NCI-H345 treated with DMSO at 0.1 percent for 48 hours (cell line): ENCODE data around the gene CDC6.
"Not testable (repeated sequence)": the region's sequence is repeated elsewhere in the genome, so short reads cannot be mapped to it uniquely, and the experiment has no call there.

Experiments
- DNase-seq: peaks from one replicate; lab custom pipeline; 2025; ENCODE audit not compliant: unreplicated experiment; lab: John Stamatoyannopoulos, UW

Gene CDC6

DNA sequence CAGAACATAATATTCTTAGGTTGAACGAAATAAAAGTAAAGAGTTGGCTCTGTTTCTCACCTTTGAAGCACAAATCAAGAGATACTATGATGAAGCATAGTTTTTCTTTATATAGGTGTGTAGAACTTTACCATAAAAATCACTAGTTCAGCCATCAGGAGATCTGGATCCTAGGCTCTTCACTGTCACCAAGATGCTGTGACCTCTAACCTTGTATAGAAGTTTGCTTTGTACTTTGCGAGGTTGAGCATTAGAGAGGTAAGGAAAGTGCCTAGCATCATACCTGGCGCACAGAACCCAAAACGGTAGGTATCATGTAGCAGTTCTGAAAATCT lies 553 bp upstream of the CDC6 start:
- DNase-seq = no peak

DNA sequence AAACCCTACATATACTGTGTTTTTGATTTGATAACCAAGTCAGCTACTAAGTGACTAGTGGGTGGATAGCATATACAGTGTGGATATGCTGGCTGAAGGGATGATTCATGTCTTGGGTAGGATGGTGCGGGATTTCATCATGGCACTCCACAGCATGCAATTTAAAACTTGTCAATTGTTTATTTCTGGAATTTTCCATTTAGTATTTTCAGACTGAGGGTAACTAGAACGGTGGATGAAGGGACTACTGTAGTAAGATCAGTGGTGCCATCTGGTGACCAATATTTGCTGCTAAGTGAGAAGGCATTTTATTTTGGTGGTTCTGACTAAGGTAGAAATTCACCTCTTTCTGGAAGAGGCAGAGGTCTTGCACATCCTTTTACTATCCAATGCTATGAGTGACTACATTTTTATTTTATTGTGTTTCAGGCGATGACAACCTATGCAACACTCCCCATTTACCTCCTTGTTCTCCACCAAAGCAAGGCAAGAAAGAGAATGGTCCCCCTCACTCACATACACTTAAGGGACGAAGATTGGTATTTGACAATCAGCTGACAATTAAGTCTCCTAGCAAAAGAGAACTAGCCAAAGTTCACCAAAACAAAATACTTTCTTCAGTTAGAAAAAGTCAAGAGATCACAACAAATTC lies 3.1 kb downstream of the CDC6 start:
- no peak for DNase-seq

DNA sequence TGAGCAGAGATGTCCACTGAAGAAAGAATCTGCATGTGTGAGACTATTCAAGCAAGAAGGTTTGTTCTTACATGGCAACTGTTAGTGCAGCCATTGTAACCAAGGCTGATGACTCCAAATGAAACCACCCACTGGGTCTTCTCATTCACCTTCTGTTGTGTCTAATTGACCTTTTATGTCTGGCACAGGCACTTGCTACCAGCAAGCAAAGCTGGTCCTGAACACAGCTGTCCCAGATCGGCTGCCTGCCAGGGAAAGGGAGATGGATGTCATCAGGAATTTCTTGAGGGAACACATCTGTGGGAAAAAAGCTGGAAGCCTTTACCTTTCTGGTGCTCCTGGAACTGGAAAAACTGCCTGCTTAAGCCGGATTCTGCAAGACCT lies 3.6 kb downstream of the CDC6 start:
- no peak for DNase-seq

DNA sequence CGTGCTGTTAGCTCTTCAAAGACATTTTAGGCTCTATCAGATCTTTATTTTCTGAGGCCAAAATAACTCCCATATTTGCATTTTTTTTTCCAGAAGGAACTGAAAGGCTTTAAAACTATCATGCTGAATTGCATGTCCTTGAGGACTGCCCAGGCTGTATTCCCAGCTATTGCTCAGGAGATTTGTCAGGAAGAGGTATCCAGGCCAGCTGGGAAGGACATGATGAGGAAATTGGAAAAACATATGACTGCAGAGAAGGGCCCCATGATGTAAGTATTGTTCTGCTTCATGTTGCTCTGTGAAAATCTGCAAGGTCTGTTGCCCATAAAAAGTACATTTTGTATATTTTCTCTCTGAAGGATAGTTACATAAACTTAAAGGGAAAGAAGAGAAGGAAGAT lies 5.7 kb downstream of the CDC6 start:
- no peak for DNase-seq

DNA sequence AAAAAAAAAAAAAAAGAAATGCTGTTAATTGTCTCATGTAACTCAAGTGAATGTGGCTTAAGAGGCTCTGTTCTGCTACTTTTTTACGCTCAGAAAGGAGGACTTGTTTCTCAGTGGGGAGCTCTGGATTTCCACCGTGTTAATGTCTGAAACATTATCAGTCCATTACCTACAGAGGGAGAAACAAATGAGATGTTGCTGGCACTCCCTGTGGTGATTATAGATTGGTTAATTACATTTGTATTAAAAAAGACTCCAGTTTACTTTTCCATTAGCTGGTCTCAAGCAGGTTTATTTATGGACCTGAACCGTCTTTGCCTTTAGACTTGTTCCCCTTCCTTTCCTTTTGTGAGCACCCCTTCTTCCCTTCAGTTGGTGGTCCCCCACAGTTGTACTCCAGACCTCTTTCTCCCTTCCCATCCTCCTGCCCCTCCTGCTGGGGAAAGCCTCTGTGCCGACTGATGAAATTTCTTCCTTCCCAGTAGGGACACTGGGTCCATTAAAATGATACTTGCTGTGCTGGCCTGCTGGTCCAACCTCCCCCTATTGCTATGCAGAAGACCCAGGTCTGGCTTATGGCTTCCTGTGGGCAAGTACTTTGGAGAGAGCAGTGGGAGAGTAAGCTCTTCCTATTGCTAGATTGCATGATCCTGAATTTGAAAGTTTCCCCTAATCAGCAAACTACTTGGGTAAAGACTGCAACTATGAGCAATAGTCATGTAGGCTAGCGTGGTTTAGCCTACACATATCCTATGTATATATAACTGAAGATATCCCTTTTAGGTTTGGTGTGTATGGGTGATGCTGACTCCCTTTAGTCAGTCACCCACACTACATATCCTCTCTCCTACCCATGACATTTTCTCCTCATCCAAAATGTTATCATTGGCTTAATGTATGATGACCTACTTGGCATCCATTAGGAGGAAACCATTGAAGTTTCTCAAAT lies 8.1 kb downstream of the CDC6 start:
- no peak for DNase-seq

DNA sequence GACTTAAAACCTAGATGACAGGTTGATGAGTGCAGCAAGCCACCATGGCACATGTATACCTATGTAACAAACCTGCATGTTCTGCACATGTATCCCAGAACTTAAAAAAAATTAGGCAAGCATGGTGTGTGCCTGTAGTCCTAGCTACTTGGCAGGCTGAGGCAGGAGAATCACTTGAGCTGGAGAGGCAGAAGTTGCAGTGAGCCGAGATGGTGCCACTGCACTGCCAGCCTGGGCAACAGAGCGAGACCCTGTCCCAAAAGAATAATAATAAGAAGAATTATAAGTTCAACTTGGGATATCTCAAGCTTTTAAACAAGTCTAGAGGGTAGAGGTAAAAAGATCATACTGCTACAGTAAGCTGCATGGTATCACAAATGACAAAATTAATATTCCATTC lies 9.8 kb downstream of the CDC6 start:
- no peak for DNase-seq

DNA sequence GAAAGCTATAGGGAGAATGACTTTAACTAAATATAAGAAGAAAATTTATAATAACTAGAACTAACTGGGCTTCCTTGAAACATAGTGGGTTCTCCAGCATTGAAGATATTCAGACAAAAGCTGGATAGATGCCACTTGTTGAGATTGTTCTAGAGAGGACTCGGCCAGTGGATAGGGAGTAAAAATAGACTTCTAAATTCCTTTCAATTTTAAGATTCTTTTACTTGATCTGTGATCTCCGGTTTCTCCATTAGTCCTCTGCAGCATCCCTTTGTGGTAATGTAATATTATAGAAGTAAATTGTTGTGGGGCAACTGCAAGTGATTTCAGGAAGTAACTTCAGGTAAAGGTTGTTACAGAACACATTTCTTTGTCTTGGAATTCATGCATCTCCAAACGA lies 11.0 kb downstream of the CDC6 start:
- DNase-seq = no peak

DNA sequence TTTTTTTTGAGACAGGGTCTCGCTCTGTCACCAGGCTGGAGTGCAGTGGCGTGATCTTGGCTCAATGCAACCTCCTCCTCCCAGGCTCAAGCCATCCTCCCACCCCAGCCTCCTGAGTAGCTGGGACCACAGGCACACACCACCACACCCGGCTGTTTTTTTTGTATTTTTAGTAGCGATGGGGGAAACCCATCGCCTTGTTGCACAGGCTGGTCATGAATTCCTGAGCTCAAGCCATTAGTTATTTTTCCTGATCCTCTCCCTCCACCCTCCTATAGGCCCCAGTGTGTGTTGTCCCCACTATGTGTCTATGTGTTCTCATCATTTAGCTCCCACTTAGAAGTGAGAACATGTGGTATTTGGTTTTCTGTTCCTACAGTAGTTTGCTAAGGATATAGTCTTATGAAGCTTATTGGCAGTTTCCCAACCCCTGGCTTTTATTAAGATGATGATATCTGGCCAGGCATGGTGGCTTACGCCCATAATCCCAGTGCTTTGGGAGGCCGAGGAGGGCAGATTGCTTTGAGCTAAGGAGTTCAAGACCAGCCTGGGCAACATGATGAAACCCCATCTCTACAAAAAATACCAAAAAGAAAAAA lies 11.6 kb downstream of the CDC6 start:
- not testable (repeated sequence) for DNase-seq

DNA sequence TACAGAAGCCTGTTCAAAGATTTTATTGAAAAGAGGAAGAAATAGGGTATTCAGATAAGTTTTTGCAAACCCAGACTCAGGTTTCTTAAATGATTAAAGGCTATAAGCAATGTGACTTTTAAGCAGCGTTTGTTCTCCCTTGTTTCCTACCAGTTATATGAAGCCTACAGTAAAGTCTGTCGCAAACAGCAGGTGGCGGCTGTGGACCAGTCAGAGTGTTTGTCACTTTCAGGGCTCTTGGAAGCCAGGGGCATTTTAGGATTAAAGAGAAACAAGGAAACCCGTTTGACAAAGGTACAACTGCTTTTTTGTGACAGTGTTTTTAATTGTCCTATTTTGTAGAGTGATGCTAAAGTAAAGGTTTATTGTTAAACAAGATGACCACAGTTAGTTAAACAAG lies 13.6 kb downstream of the CDC6 start:
- DNase-seq = no peak

DNA sequence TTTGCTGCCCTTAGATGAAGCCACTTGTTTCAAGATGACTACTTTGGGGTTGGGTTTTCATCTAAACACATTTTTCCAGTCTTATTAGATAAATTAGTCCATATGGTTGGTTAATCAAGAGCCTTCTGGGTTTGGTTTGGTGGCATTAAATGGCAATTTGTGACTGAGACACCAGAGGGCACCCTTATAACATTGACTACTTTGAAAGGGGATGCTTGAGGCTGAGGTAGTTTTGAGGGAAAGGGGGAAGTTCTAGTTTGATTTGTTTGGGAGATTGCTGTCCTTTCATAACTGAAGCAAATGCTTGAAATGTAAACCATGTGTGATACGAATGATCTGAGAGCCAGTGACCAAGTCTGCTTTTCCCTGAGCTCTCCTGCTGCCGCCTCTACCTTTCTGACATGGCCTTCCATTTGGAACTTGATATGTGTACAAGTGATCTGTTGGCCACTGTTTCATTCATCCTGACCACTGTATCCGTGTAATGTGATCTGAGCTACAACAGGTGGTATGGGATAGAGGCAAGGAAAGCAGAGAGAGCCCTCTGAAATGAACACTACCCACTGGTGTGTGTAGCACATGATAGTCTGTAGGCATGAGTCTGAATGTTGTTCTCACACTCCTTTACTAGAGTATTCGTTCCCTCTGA lies 15.5 kb downstream of the CDC6 start:
- peak; percentile 17 for DNase-seq

DNA sequence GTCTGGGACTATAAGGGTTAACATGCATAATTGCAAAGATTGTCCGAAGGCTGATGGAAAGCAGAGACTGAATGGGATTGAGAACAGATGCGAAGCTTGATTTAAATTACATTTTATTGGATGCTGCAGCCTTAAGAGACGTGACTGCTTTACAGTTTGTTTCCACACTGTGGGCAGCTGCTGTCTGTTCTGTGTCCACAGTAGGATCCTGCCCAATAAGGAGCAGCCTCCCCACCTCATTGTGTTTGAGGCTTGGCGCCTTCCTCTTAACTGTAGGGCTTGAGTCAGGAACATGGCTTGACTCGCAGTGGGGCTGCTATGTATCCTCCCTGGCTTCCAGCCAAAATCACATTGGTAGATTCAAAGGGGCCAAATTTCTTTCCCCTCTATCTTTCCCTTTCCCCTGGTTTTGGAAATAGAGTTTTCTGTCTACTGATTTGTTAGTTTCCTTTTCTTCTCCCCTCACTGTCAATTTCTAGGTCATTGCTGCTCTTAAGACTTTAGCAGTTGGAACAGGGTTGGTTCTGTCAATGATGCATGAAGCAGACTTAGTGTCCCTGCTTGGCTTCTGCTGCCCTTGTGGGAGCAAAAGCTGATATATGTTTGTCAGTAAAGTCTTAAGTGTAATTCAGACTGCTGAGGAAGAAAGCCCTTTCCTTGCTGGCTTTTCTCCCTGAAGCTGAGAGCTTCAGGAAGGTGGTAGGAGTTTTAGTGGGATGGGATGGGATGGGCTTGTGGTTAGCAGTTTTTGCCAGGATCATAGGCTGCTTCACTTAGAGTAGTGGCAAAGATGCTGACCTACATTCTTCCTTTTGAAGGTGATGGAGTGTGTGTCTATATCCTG lies 16.3 kb downstream of the CDC6 start:
- DNase-seq = no peak

DNA sequence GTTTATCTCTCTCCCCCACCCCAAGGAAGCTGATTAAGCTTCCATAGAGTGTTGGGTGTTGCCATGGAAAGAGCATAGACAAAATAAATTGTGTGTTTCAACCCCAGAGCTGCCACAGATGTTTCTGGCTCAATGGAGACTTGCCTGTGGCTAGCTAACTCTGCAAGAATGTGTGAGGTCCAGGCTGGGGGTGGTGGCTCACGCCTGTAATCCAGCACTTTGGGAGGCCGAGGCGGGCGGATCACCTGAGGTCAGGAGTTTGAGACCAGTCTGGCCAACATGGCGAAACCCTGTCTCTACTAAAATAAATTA lies 16.8 kb downstream of the CDC6 start:
- DNase-seq = not testable (repeated sequence)

DNA sequence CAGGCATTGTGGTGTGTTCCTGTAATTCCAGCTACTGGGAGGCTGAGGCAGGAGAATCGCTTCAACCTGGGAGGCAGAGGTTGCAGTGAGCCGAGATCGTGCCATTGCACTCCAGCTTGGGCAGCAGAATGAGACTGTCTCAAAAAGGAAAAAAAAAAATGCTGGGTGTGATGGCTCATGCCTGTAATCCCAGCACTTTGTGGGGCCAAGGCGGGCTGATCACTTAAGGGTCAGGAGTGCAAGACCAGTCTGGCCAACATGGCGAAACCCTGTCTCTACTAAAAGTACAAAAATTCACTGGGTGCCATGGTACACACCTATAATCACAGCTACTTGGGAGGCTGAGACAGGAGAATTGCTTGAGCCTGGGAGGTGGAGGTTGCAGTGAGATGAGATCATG lies 17.2 kb downstream of the CDC6 start:
- DNase-seq = not testable (repeated sequence)

DNA sequence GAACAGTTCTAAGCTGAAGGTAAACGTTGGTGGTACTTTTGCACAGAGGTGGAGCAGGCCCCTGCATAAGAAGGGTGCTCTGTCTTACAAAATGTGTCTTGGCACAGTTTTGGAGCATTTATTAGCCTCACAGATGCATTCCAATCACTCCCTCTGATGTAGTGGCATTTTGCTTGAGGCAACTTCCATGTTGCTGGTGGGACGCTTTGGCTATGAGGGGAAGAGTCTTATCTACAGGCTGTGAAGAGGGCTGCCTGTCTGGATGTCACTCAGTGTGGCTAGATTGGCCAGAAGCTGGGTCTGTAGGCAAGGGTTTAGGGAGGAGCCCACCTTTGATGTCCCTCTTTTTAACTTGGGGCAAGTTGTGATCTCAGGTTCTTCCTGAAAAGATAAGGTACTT lies 18.7 kb downstream of the CDC6 start:
- no peak for DNase-seq

DNA sequence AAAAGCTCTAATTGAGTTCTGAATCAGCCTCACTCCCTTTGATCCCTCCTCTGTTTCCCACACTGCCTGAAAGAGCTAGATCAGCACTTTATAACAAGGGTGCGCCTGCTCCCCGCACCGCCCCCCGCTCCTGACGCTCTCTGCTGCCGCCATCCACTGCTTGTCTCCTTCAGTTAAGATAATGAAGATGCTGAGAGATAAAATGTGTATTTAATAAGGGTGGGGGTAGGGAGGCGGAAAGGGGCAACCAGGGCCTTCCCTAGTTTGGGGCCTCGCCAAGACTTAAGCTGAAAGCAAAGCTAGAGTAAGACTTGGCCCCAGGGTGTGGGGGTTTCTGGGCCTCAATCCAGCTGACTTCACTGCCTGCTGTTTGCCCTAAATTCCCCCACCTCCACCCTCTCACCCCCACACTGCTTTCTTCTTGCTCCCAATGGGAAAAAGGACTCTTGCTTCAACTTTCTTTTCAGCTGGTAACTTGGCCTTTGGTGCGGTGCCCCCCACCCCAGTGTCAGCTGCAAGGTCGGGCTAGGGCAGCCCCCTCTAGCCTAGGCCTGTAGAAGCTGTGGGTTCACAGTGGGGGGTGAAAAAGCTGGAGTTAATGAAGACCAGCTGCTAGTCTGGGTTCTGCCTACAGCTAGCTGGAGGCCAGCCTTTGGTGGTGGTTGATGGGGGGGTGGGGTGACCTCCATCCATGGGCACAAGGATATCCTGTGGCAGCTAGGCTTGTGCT lies 19.5 kb downstream of the CDC6 start:
- no peak for DNase-seq

DNA sequence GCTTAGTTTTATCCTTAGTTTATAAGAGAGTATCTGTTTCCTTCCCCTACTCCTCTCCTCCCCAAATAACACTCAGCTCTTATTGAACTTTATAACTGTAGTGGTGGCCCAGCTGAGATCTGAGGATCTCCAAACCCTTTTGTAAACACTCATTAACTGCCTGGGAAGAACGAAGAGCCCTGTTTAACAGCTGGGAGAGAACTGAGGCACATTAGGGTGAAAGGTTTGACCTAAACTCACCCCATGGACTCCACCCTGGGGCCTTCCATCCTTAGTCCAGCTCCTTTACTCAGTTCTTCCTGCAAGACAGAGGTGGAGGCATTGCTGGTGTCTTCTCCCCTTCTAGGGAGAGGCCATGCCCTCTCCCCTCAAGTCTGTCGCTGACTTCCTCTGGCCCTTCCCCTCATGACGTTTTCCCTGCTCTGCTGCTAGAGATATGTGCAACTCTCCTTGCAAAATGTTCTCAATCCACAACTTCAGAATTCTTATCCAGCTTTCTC lies 20.1 kb downstream of the CDC6 start:
- DNase-seq = no peak

DNA sequence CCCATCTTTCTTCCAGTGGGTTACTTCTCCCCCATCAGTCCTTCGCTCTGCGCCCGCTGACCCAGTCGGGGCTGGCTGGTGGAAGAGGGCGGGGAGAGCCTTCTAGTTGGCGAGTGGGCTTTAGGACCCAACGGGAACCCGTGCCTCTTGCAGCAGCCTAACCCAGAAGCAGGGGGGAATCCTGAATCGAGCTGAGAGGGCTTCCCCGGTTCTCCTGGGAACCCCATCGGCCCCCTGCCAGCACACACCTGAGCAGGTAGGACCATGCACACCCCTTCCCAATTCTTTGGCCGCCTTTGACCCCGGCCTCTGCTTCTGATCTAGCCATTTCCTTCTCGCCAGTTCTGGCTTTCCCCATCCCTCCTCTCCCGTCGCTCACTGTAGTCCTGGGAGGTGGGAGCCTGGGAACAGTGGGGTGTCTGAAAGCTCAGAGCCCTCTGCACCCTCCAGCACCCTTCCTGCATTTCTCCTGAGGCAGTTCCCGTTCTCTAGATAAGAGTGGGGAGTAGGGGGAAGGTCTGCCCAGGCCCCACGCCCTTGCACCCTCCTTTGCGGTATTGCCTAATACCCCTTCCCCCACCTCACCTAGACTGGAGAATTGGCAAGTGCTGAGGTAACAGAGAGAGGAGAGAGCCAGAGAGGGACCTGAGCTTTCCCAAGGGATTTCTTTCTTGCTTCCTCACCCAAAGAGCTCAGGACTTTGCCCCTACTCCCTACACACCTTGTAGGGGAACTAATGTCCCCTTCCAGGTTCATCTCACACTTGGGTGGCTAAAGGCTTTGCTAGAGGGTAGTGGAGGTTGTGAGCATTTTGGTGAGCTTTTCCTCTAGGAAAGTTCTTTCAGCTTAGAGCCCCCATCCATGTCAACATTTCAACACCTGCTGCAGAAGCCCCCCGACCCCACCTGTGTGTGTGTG lies 21.6 kb downstream of the CDC6 start, which contains the start of gene RARA:
TSS of gene RARA (plus strand) at position 150 of the 918 bp plus-strand sequence. CDS start 22,039 bp downstream, outside the sequence.
- DNase-seq = peak; percentile 47

DNA sequence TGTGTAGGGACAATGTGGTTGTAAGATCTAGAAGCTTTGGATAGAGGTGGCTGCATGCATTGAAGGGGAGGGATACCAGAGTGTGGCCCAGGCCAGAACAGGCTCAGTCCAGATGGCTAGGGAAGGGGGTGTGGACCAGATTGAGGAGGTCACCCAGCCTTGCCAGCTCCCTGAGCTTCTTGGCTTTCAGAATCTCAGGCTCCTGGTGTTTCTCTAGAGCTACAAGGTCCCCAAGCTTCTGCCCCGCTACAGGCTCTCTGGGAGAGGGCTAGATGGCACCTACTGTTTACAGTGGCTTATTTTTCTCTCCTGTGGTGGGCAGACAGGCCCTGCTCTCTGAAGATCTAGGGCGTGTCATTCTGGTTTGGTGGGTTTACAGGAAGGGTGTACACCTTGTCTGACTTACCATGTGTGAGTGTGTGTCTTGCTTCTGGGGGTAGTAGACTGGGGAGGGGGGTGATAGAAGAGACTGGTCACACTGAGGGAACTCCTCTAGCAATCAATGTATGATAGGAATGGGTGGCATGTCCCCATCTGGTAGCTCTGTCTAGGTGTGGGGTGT lies 22.4 kb downstream of the CDC6 start:
- DNase-seq = no peak
